Spleen (tissue), 7 donors: ENCODE results near the gene SVOP.

Experiments used
- POLR2A ChIP-seq, 3 donors: fragments of 450-650 bp; IDR thresholded peaks; one replicate each; pipeline ENCODE4 v1.5.1; 2017; ENCODE audit warnings: antibody characterized with exemption in 3 of 3, mild to moderate bottlenecking in 1 of 3
- POLR2AphosphoS5 ChIP-seq, 3 donors: sonication (generic); formaldehyde crosslinking; IDR thresholded peaks; one replicate each; pipeline ENCODE4 v1.5.1; 2017; ENCODE audit warnings: antibody characterized with exemption in 3 of 3
- TF ChIP-seq, protein P1 (sequence below), 11 experiments: fragments of 200-600 bp in 7 of 11; fragments of 450-650 bp in 4 of 11; sonication (generic) in 4 of 11; IDR thresholded peaks in 8 of 11; conservative IDR thresholded peaks in 3 of 11; 1 replicate in 7 of 11; 2 replicates in 4 of 11; pipeline versions ENCODE4 v1.4.0 to v1.8.0; 2016 to 2021; ENCODE audit warnings: antibody characterized with exemption in 11 of 11, inconsistent platforms in 4 of 11, mild to moderate bottlenecking in 1 of 11
- donor health status: DM: no; HTN: no; CAD: no; lungs with moderate emphysema.
- donor health status: DM: no; HTN: no; CAD: no.
- donor health status: DM: no; HTN: no; CAD: no.

DNA sequence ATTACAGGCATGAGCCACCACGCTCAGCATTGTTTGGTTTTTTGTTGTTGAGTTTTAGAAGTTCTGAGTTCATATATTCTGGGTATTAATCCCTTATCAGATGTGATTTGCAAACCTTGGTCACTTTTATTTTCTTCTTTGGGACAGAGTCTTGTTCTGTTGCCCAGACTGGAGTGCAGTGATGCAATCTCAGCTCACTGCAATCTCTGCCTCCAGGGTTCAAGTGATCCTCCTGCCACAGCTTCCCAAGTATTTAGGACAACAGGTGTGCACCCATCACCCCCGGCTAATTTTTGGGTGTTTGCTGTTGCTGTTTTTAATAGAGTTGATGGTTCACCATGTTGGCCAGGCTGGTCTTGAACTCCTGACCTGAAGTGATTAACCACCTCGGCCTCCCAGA lies 43.3 kb upstream of the SVOP start:
- TF ChIP-seq, protein P1, sequence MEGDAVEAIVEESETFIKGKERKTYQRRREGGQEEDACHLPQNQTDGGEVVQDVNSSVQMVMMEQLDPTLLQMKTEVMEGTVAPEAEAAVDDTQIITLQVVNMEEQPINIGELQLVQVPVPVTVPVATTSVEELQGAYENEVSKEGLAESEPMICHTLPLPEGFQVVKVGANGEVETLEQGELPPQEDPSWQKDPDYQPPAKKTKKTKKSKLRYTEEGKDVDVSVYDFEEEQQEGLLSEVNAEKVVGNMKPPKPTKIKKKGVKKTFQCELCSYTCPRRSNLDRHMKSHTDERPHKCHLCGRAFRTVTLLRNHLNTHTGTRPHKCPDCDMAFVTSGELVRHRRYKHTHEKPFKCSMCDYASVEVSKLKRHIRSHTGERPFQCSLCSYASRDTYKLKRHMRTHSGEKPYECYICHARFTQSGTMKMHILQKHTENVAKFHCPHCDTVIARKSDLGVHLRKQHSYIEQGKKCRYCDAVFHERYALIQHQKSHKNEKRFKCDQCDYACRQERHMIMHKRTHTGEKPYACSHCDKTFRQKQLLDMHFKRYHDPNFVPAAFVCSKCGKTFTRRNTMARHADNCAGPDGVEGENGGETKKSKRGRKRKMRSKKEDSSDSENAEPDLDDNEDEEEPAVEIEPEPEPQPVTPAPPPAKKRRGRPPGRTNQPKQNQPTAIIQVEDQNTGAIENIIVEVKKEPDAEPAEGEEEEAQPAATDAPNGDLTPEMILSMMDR (IDR thresholded peaks at IDR 0.05 in 8 of 11, conservative IDR thresholded peaks at IDR 0.05 in 3 of 11) = no peak
- TF ChIP-seq POLR2A (IDR thresholded peaks at IDR 0.05) (no peak), POLR2AphosphoS5 (IDR thresholded peaks at IDR 0.05) (no peak)
